ENCODE data around the gene CMPK2.
A peak's percentile ranks its signal among the peaks of the same experiment; 100 is the strongest.

Gene CMPK2

GRCh38 chr2:6810961-6811360 is 54.7 kb downstream of the CMPK2 start:
- DNase-seq (ENCODE audit: low read depth): no peak

- no peak for DNase-seq (ENCODE audit: low read depth)
These were observed 57.3 kb downstream of the CMPK2 start for GRCh38 chr2:6808426-6808825.

- DNase-seq (ENCODE audit: low read depth): no peak
These were observed 59.1 kb downstream of the CMPK2 start for GRCh38 chr2:6806604-6807003.

GRCh38 chr2:6800553-6800952 is 65.2 kb downstream of the CMPK2 start:
- peak; percentile 0 for DNase-seq (ENCODE audit: low read depth)

All from ELR (cell line).